CD8-positive, alpha-beta memory T cell (primary cell): ENCODE results near the gene PBX2. TPM values are rescaled to one million over a fixed set of nuclear protein-coding genes. Genes with fewer than 3 reads are reported as not detected.
"Not testable (repeated sequence)": the region's sequence is repeated elsewhere in the genome, so short reads cannot be mapped to it uniquely, and the experiment has no call there.

Experiments
- CTCF ChIA-PET: fragments of 350-600 bp; sonication (Branson Sonifier 250); formaldehyde crosslinking; loops from one replicate; lab custom pipeline; 2021; ENCODE audit warnings: antibody characterized with exemption; lab: Charles Lee
- POLR2A ChIA-PET: fragments of 350-600 bp; sonication (Branson Sonifier 250); formaldehyde crosslinking; loops from one replicate; lab custom pipeline; 2021; ENCODE audit warnings: antibody characterized with exemption; lab: Charles Lee
- DNase-seq, 5 donors: peaks; one replicate each; pipeline versions ENCODE4 v3.0.0 to v3.0.0-alpha.2; 2020 to 2022; ENCODE audit warnings: mixed read lengths in 1 of 5
- H3K27ac ChIP-seq: one replicate; pipeline ENCODE4 v1.7.0; 2013; ENCODE audit warnings: low read depth, mild to moderate bottlenecking, low read length, moderate library complexity
- H3K27me3 ChIP-seq: 2 replicates; pipeline ENCODE4 v1.7.0; 2013; ENCODE audit warnings: low read length, mild to moderate bottlenecking; ENCODE audit not compliant: insufficient read depth, poor library complexity, severe bottlenecking
- H3K36me3 ChIP-seq: 2 replicates; pipeline ENCODE4 v1.7.0; 2013; ENCODE audit warnings: mild to moderate bottlenecking, low read length, moderate library complexity; ENCODE audit not compliant: insufficient read depth
- H3K4me1 ChIP-seq: 2 replicates; pipeline ENCODE4 v1.7.0; 2013; ENCODE audit warnings: mild to moderate bottlenecking, low read length, moderate library complexity; ENCODE audit not compliant: insufficient read depth
- H3K4me3 ChIP-seq: 2 replicates; pipeline ENCODE4 v1.7.0; 2013; ENCODE audit warnings: mild to moderate bottlenecking, low read length
- H3K9me3 ChIP-seq: 2 replicates; pipeline ENCODE4 v1.7.0; 2013; ENCODE audit warnings: mild to moderate bottlenecking, low read length
- H3K27ac Mint-ChIP-seq, 8 donors: one replicate each; pipeline ENCODE4 v1.8.0; 2020 to 2021; ENCODE audit warnings: mixed read lengths in 8 of 8, mild to moderate bottlenecking in 6 of 8, inconsistent platforms in 3 of 8, moderate library complexity in 3 of 8
- H3K27me3 Mint-ChIP-seq, 2 donors: one replicate each; pipeline ENCODE4 v1.8.0; 2020 to 2021; ENCODE audit warnings: mixed read lengths in 2 of 2, mild to moderate bottlenecking in 1 of 2, moderate library complexity in 1 of 2
- H3K36me3 Mint-ChIP-seq, 3 donors: one replicate each; pipeline ENCODE4 v1.8.0; 2020 to 2021; ENCODE audit warnings: mixed read lengths in 3 of 3, inconsistent platforms in 1 of 3, mild to moderate bottlenecking in 1 of 3
- H3K4me1 Mint-ChIP-seq, 3 donors: one replicate each; pipeline ENCODE4 v1.8.0; 2020 to 2021; ENCODE audit warnings: mixed read lengths in 3 of 3, inconsistent platforms in 1 of 3, mild to moderate bottlenecking in 1 of 3
- H3K4me3 Mint-ChIP-seq, 7 donors: one replicate each; pipeline ENCODE4 v1.8.0; 2020 to 2021; ENCODE audit warnings: mixed read lengths in 7 of 7, mild to moderate bottlenecking in 6 of 7, moderate library complexity in 4 of 7, inconsistent platforms in 2 of 7
- H3K9me3 Mint-ChIP-seq, 5 donors: one replicate each; pipeline ENCODE4 v1.8.0; 2020 to 2022; ENCODE audit warnings: mixed read lengths in 5 of 5, mild to moderate bottlenecking in 3 of 5, moderate library complexity in 2 of 5, inconsistent platforms in 1 of 5
- polyA plus RNA-seq: library from polyadenylated mRNA; unstranded; fragments of 300-500 nt; fragmentation: Illumina TruSeq; gene quantifications from one replicate; pipeline ENCODE4 v1.2.3, GENCODE V29; 2021
- total RNA-seq, 2 experiments: library from RNA; stranded (reverse); gene quantifications; one replicate each; pipeline ENCODE4 v1.2.3, GENCODE V29; 2021

Gene PBX2
- total and polyA plus RNA-seq, 3 experiments from 2014 or later, result 2.2 to 69.4 (median 63.5) TPM

DNA sequence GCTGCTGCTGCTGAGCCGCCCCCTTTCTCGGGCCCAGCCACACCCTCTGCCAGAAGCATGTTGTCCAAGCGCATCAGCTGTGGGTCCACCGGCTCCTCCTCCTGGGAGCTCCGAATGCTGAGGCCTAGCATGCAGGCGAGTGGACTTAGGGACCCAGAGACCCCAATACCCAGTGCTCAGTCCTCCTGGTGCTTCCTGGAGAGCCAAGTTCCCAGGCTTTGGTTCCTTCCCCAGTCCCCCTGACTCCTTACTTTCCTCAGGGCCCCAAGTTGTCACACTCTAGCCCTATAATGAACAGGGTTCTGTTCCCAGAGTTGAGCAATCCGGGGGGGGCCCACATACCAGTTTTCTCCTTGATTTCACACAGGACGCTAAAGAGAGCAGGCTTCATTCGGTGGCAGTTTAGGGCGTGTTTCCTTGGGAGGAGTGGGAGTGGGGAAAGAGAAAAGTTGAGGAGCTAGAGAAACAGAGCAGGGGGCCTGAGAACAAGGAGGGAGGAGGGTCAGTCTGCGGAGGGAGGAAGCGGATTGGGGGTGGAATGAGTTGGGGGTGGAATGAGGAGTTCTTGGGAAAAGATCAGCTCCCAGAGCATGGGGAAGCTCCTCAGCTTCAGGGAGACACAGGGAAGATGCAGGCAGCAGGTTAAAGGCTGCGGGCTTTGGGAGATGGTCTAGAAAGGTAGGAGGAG lies 1.5 kb downstream of the PBX2 start:
- Mint-ChIP-seq H3K36me3 (peaks cover 12 to 77% (median 20%) of the 10 kb centered on the region in 3 donors), H3K27ac (peak overlapping the region; percentile 84 to 98 (median 95)), H3K4me3 (peak overlapping the region; percentile 88 to 97 (median 93)), H3K4me1 (peaks cover 41 to 65% (median 46%) of the 10 kb centered on the region in 3 donors), H3K9me3 (no peaks in the 10 kb centered on the region), H3K27me3 (peaks cover 0 to 2% of the 10 kb centered on the region in 2 donors)
- no peaks in the 10 kb centered on the region for H3K9me3 ChIP-seq
- ChIA-PET CTCF (interaction anchor here (0.9 kb wide), 1 partner anchor 9 kb away, joined by 3 read pairs; no protein-coding TSS in a partner anchor), POLR2A (interaction anchor here (0.5 to 2.9 kb wide), 2 partner anchors 9 to 452 kb away, joined by 7 to 17 read pairs; no protein-coding TSS in a partner anchor)
- peak overlapping the region; percentile 85 for H3K27ac ChIP-seq
- peaks cover 44% of the 10 kb centered on the region for H3K4me1 ChIP-seq
- H3K27me3 ChIP-seq, result no peaks in the 10 kb centered on the region
- DNase-seq, result peak in 1 of 5 donors; percentile 43
- peaks cover 29% of the 10 kb centered on the region for H3K36me3 ChIP-seq
- peak overlapping the region; percentile 74 for H3K4me3 ChIP-seq

DNA sequence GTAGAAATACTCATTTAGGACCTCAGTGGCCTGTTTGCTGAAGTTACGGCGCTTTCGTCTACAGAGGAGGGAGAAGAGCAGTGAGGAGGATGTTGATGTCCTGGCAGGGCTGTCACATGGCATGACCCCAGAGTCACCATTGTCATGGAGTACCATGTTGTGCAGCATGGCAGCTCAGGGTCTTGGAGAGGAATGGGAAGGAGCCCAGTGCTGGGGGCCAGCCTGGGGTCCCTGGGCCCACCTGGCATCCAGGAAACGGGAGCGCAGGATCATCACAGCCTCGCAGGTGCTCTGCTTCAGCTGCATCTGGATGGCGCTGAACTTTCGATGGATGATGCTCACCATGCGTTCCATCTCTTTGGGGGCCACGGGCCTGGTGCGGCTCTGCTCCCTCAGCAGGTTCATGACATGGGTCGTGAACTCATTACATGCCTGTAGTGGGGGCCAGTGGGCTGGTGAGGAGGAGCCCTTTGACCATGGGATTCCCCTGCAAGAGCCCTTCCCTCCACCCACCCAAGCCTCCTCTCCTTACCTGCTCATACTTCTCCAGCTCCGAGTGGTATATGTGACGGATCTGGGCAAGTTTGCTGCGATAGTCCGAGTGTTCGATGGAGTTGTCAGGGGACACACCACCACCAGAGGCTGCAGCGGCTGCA lies 2.1 kb downstream of the PBX2 start:
- Mint-ChIP-seq H3K36me3 (peaks cover 12 to 83% (median 20%) of the 10 kb centered on the region in 3 donors), H3K27ac (peak overlapping the region; percentile 33 to 99 (median 96)), H3K4me1 (peaks cover 37 to 64% (median 40%) of the 10 kb centered on the region in 3 donors), H3K4me3 (peak overlapping the region; percentile 49 to 97 (median 90))
- POLR2A ChIA-PET, result interaction anchor here (0.5 kb wide), 1 partner anchor 451 kb away, joined by 7 read pairs; no protein-coding TSS in a partner anchor
- H3K4me3 ChIP-seq, H3K9me3 ChIP-seq, CTCF ChIA-PET, H3K27me3 Mint-ChIP-seq, H3K27me3 ChIP-seq, H3K9me3 Mint-ChIP-seq, H3K27ac ChIP-seq: not testable (repeated sequence)
- peak in 1 of 5 donors; percentile 34 for DNase-seq
- peaks cover 35% of the 10 kb centered on the region for H3K36me3 ChIP-seq
- peaks cover 38% of the 10 kb centered on the region for H3K4me1 ChIP-seq

DNA sequence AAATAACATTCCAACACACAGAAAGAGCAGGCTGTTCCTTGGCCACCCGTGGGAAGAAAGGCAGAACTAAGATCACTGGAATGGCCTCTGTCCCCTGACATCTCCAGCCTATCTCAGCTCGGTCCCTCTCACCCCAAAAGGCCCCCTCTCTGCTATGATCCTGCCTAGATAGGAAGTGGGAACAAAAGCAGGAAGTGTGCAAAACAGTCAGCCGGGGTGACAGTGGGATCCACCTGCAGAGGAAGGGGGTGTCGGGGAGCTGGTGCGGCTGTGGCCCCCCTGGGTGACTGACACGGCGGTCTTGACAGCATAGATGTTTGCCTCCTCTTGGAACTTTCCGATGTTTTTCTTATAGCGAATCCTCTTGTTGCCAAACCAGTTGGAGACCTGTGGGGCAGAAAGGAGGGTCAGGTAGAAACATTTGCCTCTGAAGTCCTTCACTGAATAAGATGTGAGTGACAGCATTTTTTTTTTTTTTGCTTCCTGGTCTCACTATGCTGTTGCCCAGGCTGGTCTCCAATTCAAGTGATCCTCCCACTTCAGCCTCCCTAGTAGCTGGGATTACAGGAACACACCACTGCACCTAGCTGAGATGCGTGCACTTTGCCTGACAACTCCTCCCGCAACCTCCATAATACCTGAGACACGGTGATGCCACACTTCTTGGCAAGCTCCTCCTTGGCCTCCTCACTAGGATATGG lies 2.8 kb downstream of the PBX2 start:
- POLR2A ChIA-PET, result no interaction called here
- Histone ChIP-seq H3K4me1 (peaks cover 36% of the 10 kb centered on the region), H3K27me3 (no peaks in the 10 kb centered on the region), H3K4me3 (no peak overlapping the region), H3K9me3 (no peaks in the 10 kb centered on the region), H3K27ac (peak overlapping the region; percentile 38), H3K36me3 (peaks cover 35% of the 10 kb centered on the region)
- CTCF ChIA-PET, result no interaction called here
- H3K36me3 Mint-ChIP-seq, result peaks cover 12 to 82% (median 20%) of the 10 kb centered on the region in 3 donors
- peak overlapping the region; percentile 84 to 99 (median 96) for H3K27ac Mint-ChIP-seq
- H3K4me3 Mint-ChIP-seq, result peak overlapping the region; percentile 49 to 89 (median 71)
- H3K27me3 Mint-ChIP-seq, result peaks cover 0 to 1% of the 10 kb centered on the region in 2 donors
- peak in 1 of 5 donors; percentile 43 for DNase-seq
- peaks cover 37 to 64% (median 39%) of the 10 kb centered on the region in 3 donors for H3K4me1 Mint-ChIP-seq
- no peaks in the 10 kb centered on the region for H3K9me3 Mint-ChIP-seq

DNA sequence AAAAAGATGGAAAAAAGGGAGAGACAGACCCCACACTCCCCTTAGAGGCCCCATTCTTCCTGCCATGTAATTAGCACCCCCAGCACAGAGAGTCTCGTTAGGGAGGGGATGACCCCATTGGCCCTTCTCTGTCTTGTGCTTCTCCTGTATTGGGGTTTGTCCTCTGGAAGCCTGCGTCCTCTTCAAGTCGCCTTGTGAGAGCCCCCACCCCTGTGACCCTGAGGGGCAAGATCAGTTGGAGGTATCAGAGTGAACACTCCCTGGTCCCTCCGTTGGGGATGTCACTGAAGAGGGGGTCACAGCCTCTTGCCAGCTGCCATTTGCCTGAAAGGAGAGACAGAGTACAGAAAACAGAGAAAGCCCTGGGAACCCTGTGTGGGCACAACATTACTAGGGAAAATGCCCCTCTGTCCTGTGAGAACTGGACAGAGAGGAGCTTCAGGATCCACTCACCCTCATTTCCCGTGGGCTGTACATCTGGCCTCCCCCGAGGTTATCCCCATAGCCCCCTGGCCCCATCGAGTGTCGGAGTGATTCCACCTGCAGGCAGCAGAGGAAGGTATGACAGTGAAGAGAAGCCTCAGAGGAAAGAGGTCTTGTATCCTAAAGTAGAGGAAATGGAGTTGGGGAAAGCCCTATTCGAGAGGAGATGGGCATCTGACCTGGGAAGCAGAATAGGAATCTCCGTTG lies 3.7 kb downstream of the PBX2 start:
- Histone ChIP-seq H3K4me1 (peaks cover 37% of the 10 kb centered on the region), H3K27ac (peak overlapping the region; percentile 38), H3K36me3 (peaks cover 33% of the 10 kb centered on the region)
- Mint-ChIP-seq H3K4me1 (peaks cover 37 to 60% (median 41%) of the 10 kb centered on the region in 3 donors), H3K4me3 (peak overlapping the region; percentile 49 to 89 (median 71)), H3K36me3 (peaks cover 9 to 81% (median 20%) of the 10 kb centered on the region in 3 donors), H3K27ac (peak overlapping the region; percentile 84 to 99 (median 96))
- H3K4me3 ChIP-seq, CTCF ChIA-PET, H3K9me3 ChIP-seq, H3K27me3 Mint-ChIP-seq, H3K9me3 Mint-ChIP-seq, H3K27me3 ChIP-seq: not testable (repeated sequence)
- POLR2A ChIA-PET, result interaction anchor here (0.7 kb wide), 1 partner anchor 682 kb away, joined by 7 read pairs; no protein-coding TSS in a partner anchor
- peak in 1 of 5 donors; percentile 40 for DNase-seq

DNA sequence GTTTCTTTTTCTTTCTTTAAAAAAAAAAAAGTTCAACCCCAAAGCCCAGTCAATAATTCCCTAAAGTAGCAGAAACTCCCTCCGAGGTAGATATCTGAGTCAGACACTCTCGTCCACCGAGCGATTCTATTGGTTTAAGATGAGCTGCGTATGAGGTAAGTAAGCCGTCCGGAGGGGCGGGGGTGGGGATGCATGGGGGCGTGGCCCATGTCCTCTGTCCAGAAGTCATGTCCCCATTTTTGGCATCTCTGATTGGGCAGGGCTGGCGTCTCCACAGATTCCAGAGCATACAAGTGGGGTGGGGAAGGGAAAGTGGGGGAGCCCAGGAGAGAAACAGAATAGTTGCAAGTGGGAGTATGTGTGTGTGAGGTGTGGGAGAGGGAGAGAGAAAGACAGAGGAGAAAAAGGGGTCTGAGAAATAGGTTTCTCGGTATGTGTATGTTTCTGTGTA lies 4.3 kb downstream of the PBX2 start:
- peak overlapping the region in 6 of 7 donors; percentile 13 to 80 (median 45) for H3K4me3 Mint-ChIP-seq
- H3K27me3 Mint-ChIP-seq, CTCF ChIA-PET, H3K4me3 ChIP-seq, H3K9me3 ChIP-seq, H3K27me3 ChIP-seq, H3K9me3 Mint-ChIP-seq: not testable (repeated sequence)
- peak overlapping the region; percentile 84 to 99 (median 96) for H3K27ac Mint-ChIP-seq
- H3K4me1 Mint-ChIP-seq, result peaks cover 36 to 59% (median 47%) of the 10 kb centered on the region in 3 donors
- peaks cover 30% of the 10 kb centered on the region for H3K36me3 ChIP-seq
- POLR2A ChIA-PET, result interaction anchor here (0.6 to 1.0 kb wide), 5 partner anchors 10 to 708 kb away, joined by 3 to 7 read pairs (median 6); no protein-coding TSS in a partner anchor
- H3K4me1 ChIP-seq, result peaks cover 43% of the 10 kb centered on the region
- H3K27ac ChIP-seq, result peak overlapping the region; percentile 31
- DNase-seq, result peak in 4 of 5 donors; percentile 29 to 69 (median 54)
- peaks cover 5 to 82% (median 22%) of the 10 kb centered on the region in 3 donors for H3K36me3 Mint-ChIP-seq

DNA sequence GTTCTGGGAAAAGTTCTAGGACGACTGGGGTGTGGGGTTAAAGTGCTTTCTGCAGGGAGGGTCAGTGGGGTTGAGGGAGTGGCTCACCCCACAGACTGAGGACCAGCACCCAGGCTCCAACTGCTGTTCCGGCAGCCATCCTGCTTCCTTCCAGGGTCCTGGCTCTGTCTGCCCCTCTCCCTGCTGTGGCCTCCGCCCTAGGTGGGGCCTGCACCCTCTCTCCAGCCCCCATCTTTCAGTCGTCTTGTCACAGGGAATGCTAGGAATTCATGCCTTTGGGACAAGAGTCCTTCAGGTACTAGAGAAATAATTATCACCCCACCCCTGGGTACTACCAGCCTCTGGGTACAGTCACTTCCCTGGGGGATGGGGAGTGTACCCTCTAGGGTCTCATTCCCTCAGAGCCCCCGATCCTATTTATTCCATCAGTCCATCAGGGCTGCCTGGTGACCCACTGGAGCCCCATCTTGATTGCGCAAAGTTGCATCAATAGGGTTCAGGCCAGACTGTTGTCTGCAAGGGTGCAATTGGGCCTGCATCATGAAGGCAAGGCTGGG lies 5.8 kb downstream of the PBX2 start, which contains the start of gene AGER:
Gene AGER, minus strand, starts transcription at position 170 of the 557 bp plus-strand sequence. Its CDS starts 31 bp downstream, at position 139.
- peaks cover 0 to 1% of the 10 kb centered on the region in 2 donors for H3K27me3 Mint-ChIP-seq
- DNase-seq, result peak in 1 of 5 donors; percentile 45
- POLR2A ChIA-PET, result no interaction called here
- peaks cover 9 to 87% (median 29%) of the 10 kb centered on the region in 3 donors for H3K36me3 Mint-ChIP-seq
- no peaks in the 10 kb centered on the region for H3K9me3 Mint-ChIP-seq
- no peak within 1 kb of the TSS for H3K4me3 Mint-ChIP-seq
- peaks cover 55% of the 10 kb centered on the region for H3K4me1 ChIP-seq
- CTCF ChIA-PET, result no interaction called here
- peak within 1 kb of the TSS; percentile 12 for H3K27ac ChIP-seq
- peaks cover 30% of the 10 kb centered on the region for H3K36me3 ChIP-seq
- no peaks in the 10 kb centered on the region for H3K27me3 ChIP-seq
- H3K9me3 ChIP-seq, result no peaks in the 10 kb centered on the region
- peak within 1 kb of the TSS in 6 of 8 donors; percentile 29 to 98 (median 67) for H3K27ac Mint-ChIP-seq
- H3K4me1 Mint-ChIP-seq, result peaks cover 45 to 67% (median 61%) of the 10 kb centered on the region in 3 donors
- no peak within 1 kb of the TSS for H3K4me3 ChIP-seq
